GM10266 (cell line): Measurements from ENCODE around the gene FRMPD4.
A peak's percentile ranks its signal among the peaks of the same experiment; 100 is the strongest.

Source experiments
- DNase-seq: peaks from one replicate; pipeline ENCODE4 v3.0.0; 2012; ENCODE audit errors: extremely low spot score
- TF ChIP-seq, protein P1 (sequence below): IDR thresholded peaks from 2 replicates; pipeline ENCODE4 v1.5.1; 2012; ENCODE audit warnings: mild to moderate bottlenecking, low read depth; ENCODE audit not compliant: control insufficient read depth, insufficient read depth; ENCODE audit errors: missing control alignments

The FRMPD4 gene

DNA sequence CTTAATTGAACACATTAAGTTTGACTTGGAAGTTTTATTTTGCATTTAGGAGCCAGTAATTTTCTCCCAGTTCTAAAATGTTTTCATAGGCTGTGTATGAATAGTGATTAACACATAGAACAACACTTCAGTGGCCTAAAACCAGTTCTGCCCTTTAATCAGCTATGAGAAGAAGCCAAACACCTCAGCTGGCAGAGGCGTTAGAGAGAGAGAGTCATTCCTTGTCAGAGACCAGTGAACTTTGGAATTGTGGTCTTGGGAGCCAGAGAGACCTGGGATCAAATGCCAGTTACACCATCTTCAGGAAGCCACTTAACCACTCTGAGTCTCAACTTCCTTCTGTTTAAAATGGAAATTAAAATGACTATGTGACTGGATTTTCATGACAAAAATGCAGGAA, 613.6 kb downstream of the FRMPD4 start:
- TF ChIP-seq, protein P1, sequence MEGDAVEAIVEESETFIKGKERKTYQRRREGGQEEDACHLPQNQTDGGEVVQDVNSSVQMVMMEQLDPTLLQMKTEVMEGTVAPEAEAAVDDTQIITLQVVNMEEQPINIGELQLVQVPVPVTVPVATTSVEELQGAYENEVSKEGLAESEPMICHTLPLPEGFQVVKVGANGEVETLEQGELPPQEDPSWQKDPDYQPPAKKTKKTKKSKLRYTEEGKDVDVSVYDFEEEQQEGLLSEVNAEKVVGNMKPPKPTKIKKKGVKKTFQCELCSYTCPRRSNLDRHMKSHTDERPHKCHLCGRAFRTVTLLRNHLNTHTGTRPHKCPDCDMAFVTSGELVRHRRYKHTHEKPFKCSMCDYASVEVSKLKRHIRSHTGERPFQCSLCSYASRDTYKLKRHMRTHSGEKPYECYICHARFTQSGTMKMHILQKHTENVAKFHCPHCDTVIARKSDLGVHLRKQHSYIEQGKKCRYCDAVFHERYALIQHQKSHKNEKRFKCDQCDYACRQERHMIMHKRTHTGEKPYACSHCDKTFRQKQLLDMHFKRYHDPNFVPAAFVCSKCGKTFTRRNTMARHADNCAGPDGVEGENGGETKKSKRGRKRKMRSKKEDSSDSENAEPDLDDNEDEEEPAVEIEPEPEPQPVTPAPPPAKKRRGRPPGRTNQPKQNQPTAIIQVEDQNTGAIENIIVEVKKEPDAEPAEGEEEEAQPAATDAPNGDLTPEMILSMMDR, result no peak
- DNase-seq, result no peak

GRCh38 chrX:12753366-12753765, 615.1 kb downstream of the FRMPD4 start:
- TF ChIP-seq, protein P1, result no peak
- DNase-seq, result no peak

GRCh38 chrX:12758291-12758690, 620.0 kb downstream of the FRMPD4 start:
- DNase-seq, result peak; percentile 7
- TF ChIP-seq, protein P1, result no peak

DNA sequence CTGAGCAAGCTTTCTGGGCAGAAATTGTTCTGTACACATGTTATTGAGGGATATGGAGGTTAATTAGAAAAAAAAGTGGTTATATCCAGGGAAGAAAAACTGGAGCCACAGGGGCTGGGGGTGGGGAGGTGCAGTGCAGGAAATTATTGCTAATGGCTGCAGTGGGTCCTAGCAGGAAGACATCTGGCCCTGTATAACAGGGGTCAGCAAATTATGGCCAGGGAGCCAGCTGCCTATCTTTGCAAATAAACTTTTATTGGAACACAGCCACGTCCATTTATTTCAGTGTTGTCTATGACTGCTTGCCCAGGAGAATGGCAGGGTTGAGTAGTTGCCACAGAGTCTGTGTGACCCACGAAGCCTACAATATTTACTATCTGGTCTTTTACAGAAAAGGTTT, 629.6 kb downstream of the FRMPD4 start:
- no peak for DNase-seq
- TF ChIP-seq, protein P1, result no peak

GRCh38 chrX:12768491-12768890, 630.2 kb downstream of the FRMPD4 start:
- DNase-seq, result no peak
- TF ChIP-seq, protein P1, result no peak

DNA sequence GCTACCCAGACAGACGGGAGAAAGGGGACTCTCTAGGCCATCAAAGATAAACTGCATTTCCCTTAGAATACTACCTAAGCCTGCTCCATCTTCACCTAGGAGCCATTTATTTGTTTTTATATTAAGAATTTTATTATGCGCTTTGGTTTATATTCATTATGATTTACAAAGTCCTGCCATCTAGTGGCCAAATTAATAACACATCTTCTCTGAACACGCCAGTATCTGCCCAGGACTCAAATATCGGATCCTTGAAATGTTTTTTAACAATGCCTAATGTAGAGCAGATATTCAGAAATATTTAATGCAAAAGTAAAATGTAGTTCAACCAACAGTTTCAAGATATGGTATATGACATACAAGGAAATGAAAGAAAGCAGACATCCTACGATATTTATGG, 632.2 kb downstream of the FRMPD4 start:
- TF ChIP-seq, protein P1, result peak; percentile 36
- peak; percentile 5 for DNase-seq

DNA sequence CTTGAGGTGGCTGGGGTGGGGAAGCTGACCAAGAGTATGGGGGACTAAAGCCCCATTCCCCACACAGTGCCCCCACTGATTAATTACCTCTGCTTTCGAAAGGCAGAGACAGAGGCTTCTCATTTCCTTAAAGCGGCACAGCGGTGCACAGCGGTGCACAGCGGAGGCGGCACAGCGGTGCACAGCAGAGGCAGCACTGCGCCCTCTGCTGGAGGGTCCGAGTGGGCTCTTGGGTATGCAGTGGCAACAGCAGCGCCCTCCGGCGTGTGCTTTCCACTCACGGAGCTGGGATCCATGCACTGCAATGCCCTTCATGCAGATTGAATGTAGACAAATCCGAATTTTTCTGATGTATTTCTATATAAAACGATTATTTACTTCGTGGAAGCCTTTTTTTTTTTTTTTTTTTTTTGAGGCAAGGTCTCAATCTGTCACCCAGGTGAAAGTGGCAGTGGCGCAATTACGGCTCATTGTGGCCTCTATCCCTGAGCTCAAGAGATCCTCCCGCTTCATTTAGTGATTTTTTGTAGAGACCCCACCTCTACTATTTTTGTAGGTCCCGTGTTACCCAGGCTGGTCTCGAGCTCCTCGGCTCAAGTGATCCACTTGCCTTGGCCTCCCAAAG, 633.3 kb downstream of the FRMPD4 start:
- TF ChIP-seq, protein P1, result peak; percentile 86
- DNase-seq, result peak; percentile 53
